GM19239 (cell line): Measurements from ENCODE around the gene CDC26.

ENCODE experiments used
- DNase-seq: peaks from one replicate; pipeline ENCODE4 v3.0.0; 2011; ENCODE audit warnings: low spot score; ENCODE audit not compliant: insufficient read length
- FAIRE-seq: peaks from 2 replicates; lab custom pipeline; 2011; peaks lifted over from hg19 to GRCh38; lab: Jason Lieb, UNC

Gene CDC26

DNA sequence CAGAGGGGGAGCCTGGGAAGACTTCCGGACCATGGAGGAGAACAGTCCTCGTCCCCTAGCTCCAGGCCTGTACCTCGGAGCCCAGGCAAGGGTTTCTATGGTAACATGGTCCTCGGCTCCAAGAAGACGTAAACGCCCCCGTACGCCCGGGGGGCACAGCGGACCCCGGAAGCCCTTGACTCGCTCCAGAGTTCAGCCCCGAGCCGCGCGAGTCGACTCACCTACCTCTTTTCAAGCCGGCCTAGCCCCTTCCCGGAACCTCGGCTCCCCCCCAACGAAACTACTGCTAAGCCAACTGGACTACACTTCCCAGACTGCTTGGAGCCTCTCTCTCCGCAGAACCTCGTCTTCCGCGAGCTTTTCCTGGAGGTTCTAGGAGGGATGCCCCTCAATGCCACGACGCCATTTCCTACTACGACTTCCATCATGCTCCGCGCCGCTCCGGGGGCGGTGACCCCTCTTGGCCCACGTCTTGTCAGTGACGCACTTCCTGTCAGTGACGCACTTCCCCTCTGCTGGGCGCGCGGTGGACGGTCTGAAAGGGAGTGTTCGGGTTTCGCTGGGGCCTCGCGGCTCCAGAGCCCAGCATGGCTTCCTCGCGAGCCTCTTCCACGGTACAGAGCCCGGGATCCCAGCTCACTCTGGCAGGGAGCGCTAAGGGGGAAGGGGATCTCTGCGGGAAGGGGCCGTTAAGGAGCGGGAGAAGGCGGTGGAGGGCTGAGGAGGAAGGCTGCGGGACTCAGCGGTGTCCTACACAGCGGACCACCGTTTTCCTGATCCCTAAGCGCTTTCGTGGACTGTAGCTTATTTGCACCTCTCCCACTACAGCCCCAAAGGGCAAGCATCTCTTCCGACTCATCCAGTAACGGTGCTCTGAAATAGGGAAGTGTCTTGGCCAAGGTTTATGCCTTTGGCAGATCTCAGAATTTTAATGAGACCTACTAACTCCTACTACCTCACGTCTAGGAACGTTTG lies at the start of gene CDC26, which contains the start of gene PRPF4:
Gene CDC26, minus strand, starts transcription at position 416 of the 975 bp plus-strand sequence. CDS start 3,065 bp downstream, outside the sequence.
Gene PRPF4, plus strand, starts transcription at position 502 of the 975 bp plus-strand sequence. Its CDS starts 86 bp downstream, at position 588.
- FAIRE-seq = peak; percentile 96
- peak; percentile 87 for DNase-seq

DNA sequence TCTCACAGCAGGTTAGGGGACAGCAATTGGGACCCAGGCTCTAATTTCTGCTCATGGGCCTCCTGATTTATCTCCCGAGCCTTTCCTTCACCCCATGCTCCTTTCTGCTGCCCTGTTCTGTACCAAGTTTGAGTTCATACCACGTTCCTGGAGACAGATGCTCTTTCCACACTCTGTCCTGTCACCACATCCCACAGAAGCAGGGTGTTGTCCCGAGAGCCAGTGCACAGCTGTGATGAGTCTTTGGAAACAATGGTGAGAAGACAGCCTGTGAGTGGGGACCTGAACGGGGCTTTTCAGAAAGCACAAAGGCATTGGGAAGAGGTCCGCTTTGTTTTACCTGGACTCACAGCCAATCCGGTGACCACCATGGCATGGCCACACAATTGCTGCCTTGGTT lies 47.3 kb upstream of the CDC26 start:
- DNase-seq (no peak), FAIRE-seq (no peak)

DNA sequence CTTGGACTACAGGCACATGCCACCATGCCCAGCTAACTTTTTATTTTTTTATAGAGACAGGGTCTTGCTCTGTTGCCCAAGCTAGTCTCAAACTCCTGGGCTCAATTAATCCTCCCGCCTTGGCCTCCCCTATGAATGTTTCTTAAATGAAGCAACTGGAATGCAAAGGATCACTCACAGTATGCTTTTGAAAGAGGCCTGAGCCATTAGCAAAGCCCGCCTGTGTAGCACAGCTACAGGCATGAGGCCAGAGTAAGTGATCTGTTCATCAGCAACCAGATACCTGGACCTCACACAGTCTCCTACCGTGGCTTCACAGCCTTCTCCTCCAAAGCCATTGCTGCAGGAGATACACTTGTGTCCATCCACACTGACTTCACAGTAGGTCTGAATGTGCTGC lies 44.7 kb upstream of the CDC26 start:
- no peak for DNase-seq

DNA sequence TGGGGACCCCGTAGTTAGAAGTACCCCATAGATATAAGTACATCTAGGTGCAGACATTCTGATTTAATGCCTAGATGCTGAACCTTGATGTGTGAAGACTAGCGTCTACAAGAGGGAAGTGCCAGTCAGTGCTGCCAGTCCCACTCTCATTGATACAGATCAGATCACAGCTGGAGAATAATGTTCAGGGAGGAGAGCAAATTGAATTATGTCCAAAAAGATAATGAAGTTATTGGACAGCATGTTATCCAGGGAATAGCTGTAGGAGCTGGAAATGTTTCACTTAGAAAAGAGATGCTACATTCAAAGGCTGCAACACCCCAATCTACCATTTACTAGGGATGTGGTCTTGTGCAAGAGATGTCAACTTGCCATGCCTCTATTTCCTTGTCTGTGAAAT lies 43.7 kb upstream of the CDC26 start:
- no peak for FAIRE-seq
- DNase-seq = no peak

More for the DNA sequence above, 44.7 kb upstream of the CDC26 start:
- no peak for FAIRE-seq

DNA sequence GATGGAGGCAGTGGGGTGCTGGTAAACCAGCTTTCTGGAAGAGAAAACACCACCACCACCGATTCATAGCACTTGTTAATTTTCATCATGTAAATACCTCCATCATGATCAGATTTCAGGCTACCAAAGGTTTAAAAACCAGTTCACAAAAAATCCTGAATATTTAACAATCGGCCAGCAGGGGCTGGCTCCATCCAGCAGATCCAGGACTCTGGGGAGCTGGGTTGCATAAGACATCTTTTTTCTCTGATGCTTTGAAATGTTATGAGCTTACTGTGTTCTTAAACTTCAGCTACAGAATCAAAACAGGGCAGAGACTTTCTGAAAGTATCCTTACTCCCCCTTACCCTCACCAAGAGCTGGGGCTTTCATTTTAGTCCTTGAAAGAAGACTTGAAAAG lies 42.4 kb upstream of the CDC26 start:
- DNase-seq (no peak), FAIRE-seq (no peak)

DNA sequence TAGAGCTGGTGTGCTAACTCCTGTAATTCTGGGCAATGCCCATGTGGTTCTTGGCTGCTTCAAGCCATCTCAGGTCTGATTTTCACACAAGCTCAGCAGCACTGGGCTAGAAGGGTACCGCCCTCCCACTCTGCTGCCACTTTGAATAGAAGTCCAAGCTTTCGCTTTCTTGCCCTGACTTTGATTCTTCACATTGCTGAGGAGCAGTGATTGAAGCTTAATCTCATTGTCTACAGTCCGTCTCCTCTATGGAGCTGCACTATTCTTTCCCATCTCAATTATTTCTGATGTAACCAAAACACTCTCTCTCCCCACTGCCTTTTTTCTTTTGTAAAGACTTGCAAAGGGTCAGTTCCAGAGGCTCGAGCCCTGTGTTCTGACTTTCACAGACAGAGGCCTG lies 40.7 kb upstream of the CDC26 start:
- no peak for FAIRE-seq
- DNase-seq = no peak

DNA sequence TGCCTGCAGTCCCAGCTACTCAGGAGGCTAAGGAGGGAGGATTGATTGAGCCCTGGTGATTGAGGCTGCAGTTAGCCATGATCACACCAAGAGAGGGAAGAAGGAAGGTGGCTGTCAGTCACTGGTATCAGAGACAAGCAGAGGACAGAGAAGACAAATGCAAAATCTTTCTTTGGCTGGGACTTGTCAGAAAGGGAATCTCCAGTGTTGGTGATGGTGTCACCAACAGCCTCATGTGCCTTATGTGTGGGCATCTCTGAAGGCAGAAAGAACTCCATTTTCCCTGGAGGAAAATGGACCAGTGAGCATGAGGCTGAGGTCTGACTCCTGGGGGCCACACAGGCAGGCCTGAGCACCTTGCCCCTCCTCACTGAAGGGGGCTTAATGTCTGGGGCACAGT lies 39.9 kb upstream of the CDC26 start:
- FAIRE-seq (no peak), DNase-seq (no peak)

DNA sequence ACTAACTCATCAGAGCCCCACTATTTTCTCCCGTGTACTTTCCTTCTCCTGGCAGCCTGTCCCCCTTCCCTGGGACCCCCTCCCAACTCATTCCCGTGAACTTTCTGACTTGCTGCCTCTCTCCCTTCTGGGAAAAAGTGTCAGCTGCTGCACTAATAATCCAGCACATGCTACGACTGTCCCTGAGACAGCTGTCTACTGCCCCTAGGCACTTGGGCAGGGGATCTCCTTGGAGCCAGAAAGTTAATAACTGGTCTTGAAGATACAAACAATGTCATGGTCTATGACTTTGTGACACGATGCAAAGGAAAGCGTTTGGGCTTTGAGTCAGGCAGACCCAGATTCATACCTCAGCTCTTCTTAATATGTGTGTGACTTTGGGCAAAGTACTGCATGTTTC lies 37.9 kb upstream of the CDC26 start:
- DNase-seq = no peak
- FAIRE-seq = no peak

DNA sequence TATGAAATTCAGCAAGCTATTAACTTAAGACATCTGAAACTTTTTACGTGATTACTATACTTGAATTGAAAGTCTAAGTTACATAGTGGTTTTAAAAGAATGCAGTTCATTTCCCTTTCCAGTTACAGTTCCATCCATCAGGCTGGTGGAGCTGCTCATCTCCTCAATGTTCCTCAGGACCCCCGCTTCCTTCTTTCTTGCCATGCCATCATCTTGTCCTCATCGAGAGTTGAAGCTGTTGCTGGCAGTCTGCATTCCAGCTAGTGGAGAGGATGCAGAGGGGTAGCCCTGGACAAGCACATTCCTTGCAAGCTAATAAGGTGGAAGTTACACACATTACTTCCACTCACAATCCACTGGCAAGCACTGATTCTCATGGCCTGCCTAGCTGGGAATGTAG lies 36.6 kb upstream of the CDC26 start:
- DNase-seq (no peak), FAIRE-seq (no peak)

DNA sequence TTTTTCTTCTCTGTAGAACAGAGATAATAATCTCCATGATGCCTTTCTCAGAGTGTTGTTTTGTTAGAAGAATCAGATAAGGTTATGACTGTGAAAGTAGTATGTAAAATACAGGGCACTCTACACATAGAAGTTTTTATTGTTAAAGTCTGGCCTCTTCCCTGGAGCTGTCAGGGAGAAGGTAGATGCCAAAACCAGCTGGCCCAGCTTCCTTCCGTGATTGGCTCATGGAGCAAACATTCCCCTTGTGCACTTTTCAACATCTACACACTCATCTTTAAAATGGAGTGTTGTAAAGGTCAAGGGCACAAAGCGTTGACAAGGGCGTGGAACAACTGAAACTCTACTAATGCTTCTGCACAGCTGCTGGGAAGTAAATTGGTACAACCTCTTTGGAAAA lies 35.2 kb upstream of the CDC26 start:
- FAIRE-seq = no peak
- no peak for DNase-seq

DNA sequence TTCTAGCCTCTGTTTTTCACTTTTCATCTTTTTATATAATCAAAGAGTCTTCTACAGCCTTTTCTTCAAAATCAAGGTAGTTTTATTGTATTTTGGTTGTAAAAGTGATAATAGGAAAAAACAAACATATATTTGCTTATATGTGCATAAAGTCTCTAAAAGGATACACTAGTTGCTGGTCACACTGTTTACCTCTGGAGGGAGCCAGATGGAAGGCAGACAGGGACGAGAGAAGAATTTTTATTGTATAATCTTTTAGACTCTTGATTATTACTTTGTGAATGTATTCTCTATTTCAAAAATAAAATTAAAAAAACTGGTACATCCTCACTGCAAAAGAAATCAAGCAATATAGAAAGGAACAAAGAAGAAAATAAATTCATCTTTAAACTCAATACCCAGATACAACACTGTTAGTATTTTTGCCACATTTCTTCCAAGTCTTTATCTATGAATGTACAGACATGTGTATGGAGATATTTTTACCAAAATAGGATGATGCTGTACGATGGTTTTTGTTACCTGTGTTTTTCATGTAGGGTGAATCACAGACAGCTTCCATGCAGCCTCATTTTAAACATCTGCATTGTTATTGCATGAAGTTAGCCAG lies 33.9 kb upstream of the CDC26 start:
- FAIRE-seq = peak; percentile 40
- DNase-seq = no peak

DNA sequence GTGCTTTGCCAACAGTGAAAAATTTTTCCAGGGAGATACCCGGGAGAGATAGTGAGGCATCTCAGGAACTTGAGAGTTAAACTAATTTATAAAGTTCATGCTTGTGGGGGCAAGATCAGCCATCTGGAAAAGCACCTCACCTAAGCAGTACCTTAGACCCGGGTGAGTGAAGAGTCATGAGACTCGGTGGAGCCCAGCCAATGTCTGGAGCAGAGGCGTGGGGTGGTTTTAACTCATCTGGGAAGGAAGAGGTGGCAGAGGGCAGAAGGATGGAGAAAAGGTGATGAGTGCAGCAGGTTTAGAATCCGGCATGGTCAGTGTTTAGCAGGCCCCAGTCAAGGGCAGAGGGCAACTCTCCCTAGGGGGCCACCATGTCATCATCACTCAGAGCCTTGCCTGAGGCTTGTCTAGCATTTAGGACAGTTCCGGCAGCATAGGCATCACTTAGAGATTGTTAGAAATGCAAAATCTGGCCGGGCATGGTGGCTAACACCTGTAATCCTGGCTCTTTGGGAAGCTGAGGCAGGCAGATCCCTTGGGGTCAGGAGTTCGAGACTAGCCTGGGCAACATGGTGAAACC lies 32.1 kb upstream of the CDC26 start:
- DNase-seq (no peak), FAIRE-seq (no peak)

DNA sequence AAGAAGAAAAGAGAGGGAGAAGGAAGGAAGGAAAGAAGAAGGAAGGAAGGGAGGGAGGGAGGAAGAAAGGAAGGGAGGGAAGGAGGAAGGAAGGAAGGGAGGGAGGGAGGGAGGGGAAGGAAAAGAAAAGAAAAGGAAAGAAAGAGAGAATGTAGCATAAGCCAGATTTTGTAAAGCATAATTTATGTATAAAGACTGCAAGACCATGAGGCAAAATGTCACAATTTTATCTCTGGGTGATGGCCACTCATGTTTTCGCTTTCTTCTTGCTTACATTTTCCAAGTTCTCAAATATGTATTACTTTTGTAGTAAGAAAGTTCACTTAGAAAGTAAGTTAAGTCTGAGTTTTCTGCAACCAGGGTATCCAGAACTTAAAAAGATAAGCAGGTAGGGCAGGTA lies 31.2 kb upstream of the CDC26 start:
- FAIRE-seq (no peak), DNase-seq (no peak)

DNA sequence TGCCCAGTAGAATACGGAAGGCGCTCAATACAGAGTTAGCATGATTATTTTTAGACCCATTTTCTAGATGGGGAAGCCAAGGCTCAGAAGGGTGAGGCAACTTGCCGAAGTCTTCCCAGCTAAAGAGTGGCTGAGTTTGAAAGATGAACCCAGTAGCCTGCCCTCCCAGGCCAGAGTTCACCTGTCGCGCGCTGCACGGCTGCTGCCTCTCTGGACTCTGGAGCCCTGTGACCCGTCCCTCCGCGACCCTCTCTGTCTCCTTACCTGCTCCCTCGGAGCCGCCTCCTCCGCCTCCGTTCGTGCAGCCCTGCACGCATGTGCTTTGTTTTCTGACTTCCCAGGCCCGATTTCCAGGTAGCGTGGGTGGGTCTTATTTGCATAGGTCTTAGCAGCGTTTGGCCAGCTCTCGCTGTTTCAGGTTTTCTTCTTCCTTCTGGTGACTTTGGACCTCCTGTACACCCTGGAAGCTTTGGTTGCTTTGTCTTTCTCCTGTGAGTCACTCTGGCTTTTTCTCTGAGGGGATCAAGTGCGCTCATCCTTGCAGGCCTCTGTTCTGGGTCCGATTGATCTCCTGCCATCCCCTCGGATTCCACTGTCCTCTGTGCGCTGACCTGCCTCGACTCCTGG lies 27.5 kb upstream of the CDC26 start, which contains the start of gene RNF183:
Gene RNF183, minus strand, starts transcription at position 585 of the 627 bp plus-strand sequence. CDS start 5,192 bp downstream, outside the sequence.
- FAIRE-seq (no peak), DNase-seq (no peak)

DNA sequence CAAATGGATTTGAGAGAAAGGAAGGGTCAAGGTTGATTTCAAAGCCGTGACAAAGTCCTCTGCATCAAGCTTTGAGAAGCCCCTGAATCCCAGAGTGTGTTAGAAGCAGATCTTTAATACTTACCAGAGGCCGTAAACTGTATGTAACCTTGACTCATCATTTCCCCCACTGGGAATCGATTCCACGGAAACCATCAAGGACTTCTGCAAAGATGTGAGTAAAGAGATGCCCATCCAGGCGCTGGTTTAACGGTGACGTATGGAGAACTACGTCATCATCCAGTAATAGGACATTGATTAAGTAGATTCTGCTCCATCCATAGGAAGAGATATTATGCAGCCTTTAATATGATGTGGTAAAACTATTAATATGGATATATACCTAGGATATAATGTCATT lies 26.2 kb upstream of the CDC26 start:
- FAIRE-seq (no peak), DNase-seq (no peak)

DNA sequence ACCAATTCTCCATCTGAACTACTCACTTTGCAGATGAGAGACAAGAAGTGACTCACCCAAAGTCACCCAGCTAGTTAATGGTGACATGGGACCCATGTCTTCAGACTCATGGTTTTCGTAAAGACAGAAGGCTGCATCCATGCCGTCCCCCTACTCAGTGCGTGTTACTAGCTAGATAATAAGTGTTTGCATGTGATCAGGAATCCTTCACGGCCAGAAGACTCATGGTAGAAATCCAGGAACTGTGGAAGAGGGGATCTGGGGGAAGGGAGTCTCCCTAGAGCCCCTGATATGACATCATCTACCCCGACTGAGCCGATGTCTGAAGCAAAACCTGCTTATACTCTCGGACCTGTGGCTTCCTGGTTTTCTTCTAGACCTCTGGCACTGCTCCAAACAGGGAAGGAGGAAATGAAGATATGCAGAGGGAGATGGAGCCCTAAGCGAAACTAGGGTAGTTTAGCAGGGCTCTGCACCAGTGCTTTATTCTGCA lies 24.5 kb upstream of the CDC26 start:
- no peak for FAIRE-seq
- no peak for DNase-seq

DNA sequence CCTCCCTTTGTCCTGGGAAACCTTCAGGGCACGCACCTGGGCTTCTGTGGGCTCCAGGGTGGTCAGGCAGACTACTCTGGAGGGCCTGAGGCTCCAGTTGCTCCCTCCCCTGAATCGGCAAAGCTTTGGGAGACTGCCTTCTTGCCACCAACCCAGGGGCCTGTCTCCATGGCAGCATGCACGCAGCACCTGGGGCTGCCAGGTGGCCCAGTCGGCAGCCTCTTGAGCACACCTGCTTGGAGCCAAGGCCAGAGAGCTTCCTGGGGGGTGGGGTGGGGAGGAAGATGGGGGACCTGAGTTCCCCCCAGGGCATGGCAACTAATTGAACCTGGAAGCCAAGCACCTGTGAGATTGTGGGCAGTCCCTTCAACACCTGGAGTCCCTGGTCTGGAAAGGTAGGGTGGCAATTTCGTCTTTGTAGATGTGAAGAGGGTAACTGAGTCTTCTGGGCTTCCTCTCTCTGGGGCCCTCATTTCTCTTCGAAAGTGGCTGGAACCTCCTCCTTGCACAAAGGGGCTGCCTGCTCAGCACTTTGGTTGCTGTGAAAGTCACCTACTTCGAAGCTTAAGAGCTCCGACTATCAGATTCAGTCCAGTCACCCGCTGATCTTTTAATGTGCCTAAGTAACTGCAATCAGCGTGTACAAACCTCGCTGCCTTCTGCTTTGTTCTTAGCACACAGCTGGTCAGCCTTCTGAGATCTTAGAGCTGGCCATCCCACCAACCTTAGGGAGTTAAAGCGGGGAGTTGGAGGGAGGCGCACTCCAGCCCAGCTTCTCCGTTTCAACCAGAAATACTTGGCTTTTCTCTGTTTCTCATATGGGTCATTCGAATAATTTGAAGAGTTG lies 23.8 kb upstream of the CDC26 start:
- FAIRE-seq = no peak
- no peak for DNase-seq

DNA sequence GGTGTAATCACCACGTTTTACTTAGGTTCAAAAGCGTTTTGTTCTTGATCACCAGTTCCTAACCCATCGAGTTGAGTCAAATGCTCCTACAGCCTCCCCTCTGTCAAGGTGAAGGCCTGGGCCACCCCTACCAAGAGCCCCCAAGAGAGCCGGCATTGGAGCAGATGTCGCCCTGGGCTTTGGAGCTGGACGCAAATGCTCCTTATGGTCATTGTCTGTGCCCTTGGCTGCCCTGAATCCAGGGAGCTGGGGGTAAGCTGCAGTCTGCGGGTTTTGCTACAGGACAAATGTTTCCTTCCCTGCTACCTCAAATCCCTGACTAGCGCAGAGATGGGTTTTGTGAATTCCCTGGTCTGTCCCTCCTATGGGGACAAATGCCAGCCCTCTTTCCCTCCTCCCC lies 22.9 kb upstream of the CDC26 start:
- no peak for DNase-seq
- FAIRE-seq = no peak

DNA sequence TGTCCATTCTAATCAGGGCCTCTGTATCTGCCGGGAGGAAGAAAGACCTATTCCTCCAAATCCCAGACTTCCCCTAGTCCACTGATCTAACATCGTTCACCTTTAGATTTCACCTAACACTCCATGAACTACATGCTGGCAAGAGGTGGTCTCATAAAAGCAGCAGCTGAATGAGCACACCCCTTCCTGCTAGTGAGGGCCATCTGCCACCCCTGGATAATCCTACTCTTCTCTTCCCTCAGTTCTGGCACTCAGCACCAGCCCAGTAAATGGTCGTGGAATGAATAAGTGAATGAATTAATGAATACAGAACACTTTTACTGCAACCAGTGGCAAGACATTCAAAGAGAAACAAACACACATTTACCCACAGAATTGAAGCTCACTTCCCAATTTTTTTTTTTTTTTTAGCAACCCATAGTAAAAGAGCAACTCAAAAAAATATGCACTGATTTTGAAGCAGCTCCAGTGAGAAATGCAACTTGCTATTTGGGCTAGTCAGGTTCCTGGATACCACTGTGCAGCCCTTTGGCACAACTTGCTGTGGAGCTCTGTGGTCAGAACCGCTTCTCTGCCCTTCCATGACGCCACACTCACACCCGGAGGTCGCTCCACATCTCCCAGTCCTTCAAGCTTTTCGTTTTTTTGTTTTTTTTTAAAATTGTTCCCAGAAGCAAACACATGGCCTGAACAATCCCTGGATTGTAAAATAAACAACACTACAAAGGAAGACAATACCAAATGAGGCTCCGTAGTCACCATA lies 21.6 kb upstream of the CDC26 start:
- no peak for DNase-seq
- no peak for FAIRE-seq
